Gastrocnemius medialis (tissue), 4 donors: ENCODE results near the gene KCND1. TPM values are rescaled to one million over a fixed set of nuclear protein-coding genes. Genes with fewer than 3 reads are reported as not detected.

Source experiments
- ATAC-seq, 2 donors: fragments of 150-250 bp; one replicate each; pipeline ENCODE4 v1.9.1; 2016
- DNase-seq, 2 donors: peaks; one replicate each; pipeline ENCODE4 v3.0.0-alpha.2; 2019
- H3K27ac ChIP-seq, 4 donors: fragments of 200-600 bp; sonication (generic); 1 replicate in 1 of 4; 2 replicates in 3 of 4; pipeline ENCODE4 v1.5.1; 2016 to 2018; ENCODE audit warnings: mild to moderate bottlenecking in 2 of 4, moderate library complexity in 1 of 4
- H3K27me3 ChIP-seq, 3 donors: fragments of 200-600 bp; sonication (generic) in 2 of 3; 1 replicate in 1 of 3; 2 replicates in 2 of 3; pipeline versions ENCODE4 v1.5.1 to v1.6.0; 2016 to 2019; ENCODE audit warnings: mild to moderate bottlenecking in 1 of 3, moderate library complexity in 1 of 3
- H3K36me3 ChIP-seq, 2 donors: fragments of 200-600 bp; sonication (generic) in 1 of 2; one replicate each; pipeline ENCODE4 v1.5.1; 2017 to 2018
- H3K4me1 ChIP-seq, 2 donors: fragments of 200-600 bp; sonication (generic) in 1 of 2; one replicate each; pipeline ENCODE4 v1.5.1; 2016 to 2017; ENCODE audit warnings: mild to moderate bottlenecking in 2 of 2
- H3K4me3 ChIP-seq, 4 donors: fragments of 200-600 bp; sonication (generic) in 3 of 4; 1 replicate in 1 of 4; 2 replicates in 3 of 4; pipeline ENCODE4 v1.5.1; 2016 to 2019; ENCODE audit warnings: mild to moderate bottlenecking in 2 of 4
- H3K9me3 ChIP-seq, 3 donors: fragments of 200-600 bp; sonication (generic) in 2 of 3; 1 replicate in 1 of 3; 2 replicates in 2 of 3; pipeline ENCODE4 v1.5.1; 2016 to 2019
- POLR2A ChIP-seq, 2 donors: fragments of 450-650 bp; IDR thresholded peaks; one replicate each; pipeline ENCODE4 v1.6.1; 2017; ENCODE audit warnings: antibody characterized with exemption in 2 of 2, mild to moderate bottlenecking in 2 of 2, moderate library complexity in 2 of 2
- in situ Hi-C, 4 donors: fragments of 200-750 bp; cut with MboI; loops; one replicate each; pipeline versions ENCODE4 v1.15.0 to v1.8.0; 2017; ENCODE audit warnings: low sequenced_read_pairs in 4 of 4
- intact Hi-C: fragments of 100-400 bp; cut with DNase I; formaldehyde crosslinking; loops from one replicate; pipeline ENCODE4 v1.15.1; 2023; ENCODE audit warnings: low total_unique reads
- total RNA-seq, 4 donors: library from RNA; depleted of rRNA; stranded (reverse); fragments of >200 nt; gene quantifications; one replicate each; pipeline versions ENCODE4 v1.1.0 to v1.2.3, GENCODE V29; 2016
- TF ChIP-seq, protein P1 (sequence below), 5 experiments: fragments of 450-650 bp in 3 of 5; fragments of 200-600 bp in 2 of 5; sonication (generic) in 2 of 5; IDR thresholded peaks in 4 of 5; conservative IDR thresholded peaks in 1 of 5; 1 replicate in 4 of 5; 2 replicates in 1 of 5; pipeline ENCODE4 v1.5.1; 2016 to 2019; ENCODE audit warnings: antibody characterized with exemption in 5 of 5, mild to moderate bottlenecking in 3 of 5, moderate library complexity in 3 of 5

Gene KCND1
- total RNA-seq, 4 donors from 2014 or later: 0.09 to 1.2 (median 0.77) TPM

DNA sequence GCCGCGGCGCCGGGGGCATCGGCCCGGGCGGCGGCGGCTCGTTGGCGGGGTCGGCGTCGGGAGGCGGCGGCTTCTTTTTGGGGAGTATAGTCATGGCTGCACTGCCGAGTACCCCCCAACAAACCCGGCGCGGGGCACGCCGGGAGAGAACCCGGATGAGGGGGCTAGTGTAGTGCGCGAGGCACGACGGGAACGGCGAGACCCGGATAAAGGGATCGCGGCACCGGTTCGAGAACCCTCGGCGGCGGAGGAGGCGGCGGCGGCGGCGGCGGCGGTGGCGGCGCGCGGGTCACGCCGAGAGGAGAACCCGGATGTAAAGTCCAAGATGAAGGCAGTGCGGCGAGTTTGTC, 14.2 kb downstream of the KCND1 start, which contains the start of gene OTUD5:
Gene OTUD5 (minus strand): TSS at position 131 of the 350 bp plus-strand sequence. CDS start 37 bp downstream, at position 94.
- in situ Hi-C loops: no loop called here
- Histone ChIP-seq H3K4me3 (peak within 1 kb of the TSS; percentile 59 to 68 (median 62)), H3K4me1 (peaks cover 9 to 15% of the 10 kb centered on the region in 2 donors), H3K27ac (peak within 1 kb of the TSS; percentile 86 to 95 (median 94)), H3K27me3 (no peaks in the 10 kb centered on the region), H3K9me3 (no peaks in the 10 kb centered on the region), H3K36me3 (no peaks in the 10 kb centered on the region)
- TF ChIP-seq, protein P1, sequence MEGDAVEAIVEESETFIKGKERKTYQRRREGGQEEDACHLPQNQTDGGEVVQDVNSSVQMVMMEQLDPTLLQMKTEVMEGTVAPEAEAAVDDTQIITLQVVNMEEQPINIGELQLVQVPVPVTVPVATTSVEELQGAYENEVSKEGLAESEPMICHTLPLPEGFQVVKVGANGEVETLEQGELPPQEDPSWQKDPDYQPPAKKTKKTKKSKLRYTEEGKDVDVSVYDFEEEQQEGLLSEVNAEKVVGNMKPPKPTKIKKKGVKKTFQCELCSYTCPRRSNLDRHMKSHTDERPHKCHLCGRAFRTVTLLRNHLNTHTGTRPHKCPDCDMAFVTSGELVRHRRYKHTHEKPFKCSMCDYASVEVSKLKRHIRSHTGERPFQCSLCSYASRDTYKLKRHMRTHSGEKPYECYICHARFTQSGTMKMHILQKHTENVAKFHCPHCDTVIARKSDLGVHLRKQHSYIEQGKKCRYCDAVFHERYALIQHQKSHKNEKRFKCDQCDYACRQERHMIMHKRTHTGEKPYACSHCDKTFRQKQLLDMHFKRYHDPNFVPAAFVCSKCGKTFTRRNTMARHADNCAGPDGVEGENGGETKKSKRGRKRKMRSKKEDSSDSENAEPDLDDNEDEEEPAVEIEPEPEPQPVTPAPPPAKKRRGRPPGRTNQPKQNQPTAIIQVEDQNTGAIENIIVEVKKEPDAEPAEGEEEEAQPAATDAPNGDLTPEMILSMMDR (IDR thresholded peaks at IDR 0.05 in 4 of 5, conservative IDR thresholded peaks at IDR 0.05 in 1 of 5): no peak
- TF ChIP-seq POLR2A (IDR thresholded peaks at IDR 0.05): no peak
- intact Hi-C loops: loop anchor here (2.0 to 5.0 kb wide), 2 partner anchors 39 to 155 kb away; partner anchors contain the start of genes HDAC6 and PIM2
- peak in 1 of 2 donors; percentile 25 for DNase-seq
- ATAC-seq: peak; percentile 25 to 30

DNA sequence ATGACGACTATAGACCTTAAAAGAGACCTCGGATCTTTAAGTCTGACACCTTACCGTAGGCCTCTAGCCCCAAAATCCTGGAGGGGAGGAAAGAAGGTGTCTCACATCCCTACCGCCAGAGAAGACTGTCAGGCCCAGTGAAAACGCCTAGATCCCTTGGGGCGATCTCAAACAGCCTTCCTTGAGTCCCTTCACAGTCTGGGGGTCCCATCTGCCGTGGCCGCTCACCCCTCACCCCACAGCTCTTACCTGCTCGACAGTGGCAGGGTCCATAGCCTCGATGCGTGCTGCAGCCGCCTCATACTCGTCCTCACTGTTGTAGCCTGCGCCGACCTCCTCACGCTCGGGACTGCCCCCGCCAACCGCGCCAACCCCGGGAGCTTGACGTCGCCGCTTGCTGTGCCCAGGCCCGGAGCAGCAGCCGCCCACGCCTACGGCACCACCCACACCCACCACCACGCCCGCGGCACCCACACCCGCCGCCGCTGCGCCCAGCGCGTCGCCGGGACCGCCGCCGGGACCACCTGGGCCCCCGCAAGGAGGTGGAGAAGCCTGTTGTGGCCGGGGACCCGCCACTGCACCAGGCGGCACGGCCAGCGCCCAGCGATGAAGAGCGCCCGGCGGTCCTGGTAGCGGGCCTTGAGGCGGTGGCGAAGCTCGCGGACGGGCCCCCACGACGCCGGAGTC, 14.8 kb downstream of the KCND1 start:
- Histone ChIP-seq H3K4me1 (peaks cover 12 to 15% of the 10 kb centered on the region in 2 donors), H3K27ac (peak overlapping the region; percentile 86 to 95 (median 94)), H3K4me3 (peak overlapping the region; percentile 51 to 68 (median 62)), H3K36me3 (no peaks in the 10 kb centered on the region), H3K27me3 (no peaks in the 10 kb centered on the region), H3K9me3 (no peaks in the 10 kb centered on the region)
- ATAC-seq (no peak), DNase-seq (no peak)
- intact Hi-C loops (loop anchor here (2.0 to 5.0 kb wide), 2 partner anchors 38 to 155 kb away; partner anchors contain the start of genes HDAC6 and PIM2), in situ Hi-C loops (no loop called here)
- TF ChIP-seq POLR2A (IDR thresholded peaks at IDR 0.05): no peak
- TF ChIP-seq, protein P1 (IDR thresholded peaks at IDR 0.05 in 4 of 5, conservative IDR thresholded peaks at IDR 0.05 in 1 of 5): no peak

DNA sequence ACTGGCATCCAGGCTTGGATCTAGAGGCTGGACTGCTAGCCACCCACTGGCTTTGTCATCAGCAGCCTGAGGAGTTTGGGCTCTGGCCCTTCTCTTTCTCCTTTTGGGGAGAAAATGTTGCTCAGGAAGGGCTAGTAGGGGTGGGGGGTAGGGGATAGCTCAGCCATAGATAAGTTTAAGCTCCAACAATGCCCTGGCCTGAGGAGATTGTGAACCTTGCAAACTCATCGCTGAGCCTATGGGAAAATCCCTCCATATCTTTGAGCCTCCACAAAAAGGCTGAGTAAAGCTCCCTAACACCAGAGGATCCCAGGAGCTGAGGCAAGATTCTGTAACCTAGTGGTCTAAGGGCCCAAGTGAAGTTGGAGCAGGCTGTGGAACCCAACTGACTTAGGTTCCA, 23.1 kb downstream of the KCND1 start:
- no peaks in the 10 kb centered on the region for H3K27me3 ChIP-seq
- no peak overlapping the region for H3K4me3 ChIP-seq
- peaks cover 8 to 9% of the 10 kb centered on the region in 2 donors for H3K4me1 ChIP-seq
- H3K27ac ChIP-seq: no peak overlapping the region
- TF ChIP-seq POLR2A (IDR thresholded peaks at IDR 0.05): no peak
- TF ChIP-seq, protein P1 (IDR thresholded peaks at IDR 0.05 in 4 of 5, conservative IDR thresholded peaks at IDR 0.05 in 1 of 5): no peak
- ATAC-seq (no peak), DNase-seq (no peak)
- in situ Hi-C loops (loop anchor here in 1 of 4 donors (25.0 kb wide), 1 partner anchor 311 kb away; no protein-coding TSS in a partner anchor), intact Hi-C loops (no loop called here)
- H3K36me3 ChIP-seq: no peaks in the 10 kb centered on the region
- no peaks in the 10 kb centered on the region for H3K9me3 ChIP-seq

DNA sequence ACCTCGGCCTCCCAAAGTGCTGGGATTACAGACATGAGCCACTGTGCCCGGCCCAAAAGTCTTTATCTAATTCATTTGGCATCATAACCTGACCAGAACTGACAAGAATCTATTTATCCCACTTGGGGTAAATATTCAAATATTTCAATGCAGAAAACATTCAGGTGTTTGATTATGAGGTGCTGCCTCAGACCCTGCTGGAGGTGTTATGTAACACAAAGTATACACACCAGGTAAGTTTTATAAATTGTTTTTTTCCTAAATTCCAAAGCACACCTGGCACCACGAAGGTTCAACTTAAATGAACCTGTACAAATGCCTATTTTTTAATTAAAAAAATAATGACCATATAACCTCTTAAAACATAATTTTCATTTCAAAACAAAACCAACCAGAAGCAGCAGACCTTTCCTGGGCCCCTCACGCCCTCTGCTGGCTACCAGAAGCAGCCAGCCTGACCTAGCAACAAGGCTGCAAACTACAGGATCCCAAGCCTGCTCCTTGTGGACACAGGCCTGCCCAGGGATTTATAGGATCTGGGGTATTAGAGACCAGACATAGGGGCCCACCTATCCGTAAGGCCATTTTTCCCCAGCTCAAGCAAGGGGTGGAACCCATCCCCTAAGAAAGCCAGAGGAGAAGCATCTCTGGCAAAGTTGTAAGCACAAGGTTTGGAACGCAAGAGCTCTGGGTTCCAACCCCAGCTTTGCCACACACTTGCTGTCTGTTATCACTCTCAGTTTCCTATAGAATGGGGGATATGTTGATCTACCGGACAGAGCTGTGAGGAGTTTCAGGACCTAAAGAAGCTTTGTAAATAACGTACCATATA, 25.9 kb downstream of the KCND1 start:
- no peak for TF ChIP-seq POLR2A (IDR thresholded peaks at IDR 0.05)
- TF ChIP-seq, protein P1 (IDR thresholded peaks at IDR 0.05 in 4 of 5, conservative IDR thresholded peaks at IDR 0.05 in 1 of 5): peak; percentile 17 to 57 (median 29)
- DNase-seq: peak in 1 of 2 donors; percentile 15
- Histone ChIP-seq H3K36me3 (no peaks in the 10 kb centered on the region), H3K27me3 (no peaks in the 10 kb centered on the region), H3K4me3 (no peak overlapping the region), H3K27ac (no peak overlapping the region), H3K4me1 (peaks cover 0 to 5% of the 10 kb centered on the region in 2 donors), H3K9me3 (no peaks in the 10 kb centered on the region)
- intact Hi-C loops: no loop called here
- ATAC-seq: no peak
- in situ Hi-C loops: loop anchor here in 1 of 4 donors (25.0 kb wide), 1 partner anchor 308 kb away; no protein-coding TSS in a partner anchor
